Hepatocyte (in vitro differentiated cells): ENCODE results near the gene VILL. TPM values are rescaled to one million over a fixed set of nuclear protein-coding genes. Genes with fewer than 3 reads are reported as not detected.

ENCODE experiments used
- DNase-seq: peaks from one replicate; pipeline ENCODE4 v3.0.0-alpha.2; 2016; ENCODE audit warnings: low spot score
- H2AFZ ChIP-seq: fragments of 200-600 bp; sonication (generic); 2 replicates; pipeline ENCODE4 v1.6.0; 2016; ENCODE audit warnings: antibody characterized with exemption, mild to moderate bottlenecking
- H3K27ac ChIP-seq: fragments of 200-600 bp; sonication (generic); 2 replicates; pipeline ENCODE4 v1.5.1; 2016; ENCODE audit warnings: mild to moderate bottlenecking
- H3K27me3 ChIP-seq: fragments of 200-600 bp; sonication (generic); 2 replicates; pipeline ENCODE4 v1.6.1; 2016
- H3K36me3 ChIP-seq: fragments of 200-600 bp; sonication (generic); replicated peaks from 2 replicates; pipeline ENCODE4 v1.5.1; 2016; ENCODE audit warnings: low read depth; ENCODE audit not compliant: insufficient read depth
- H3K4me1 ChIP-seq: fragments of 200-600 bp; sonication (generic); 2 replicates; pipeline ENCODE4 v1.5.1; 2016; ENCODE audit warnings: mild to moderate bottlenecking, moderate library complexity; ENCODE audit not compliant: insufficient read depth
- H3K4me2 ChIP-seq: fragments of 200-600 bp; sonication (generic); 2 replicates; pipeline ENCODE4 v1.6.0; 2016
- H3K4me3 ChIP-seq: fragments of 200-600 bp; sonication (generic); 2 replicates; pipeline ENCODE4 v1.5.1; 2016; ENCODE audit warnings: mild to moderate bottlenecking
- H3K79me2 ChIP-seq: fragments of 200-600 bp; sonication (generic); 2 replicates; pipeline ENCODE4 v1.6.0; 2017; ENCODE audit warnings: mild to moderate bottlenecking
- H3K9me2 ChIP-seq: fragments of 200-600 bp; sonication (generic); replicated peaks from 2 replicates; pipeline ENCODE4 v1.6.0; 2017; ENCODE audit warnings: mild to moderate bottlenecking; ENCODE audit not compliant: insufficient read depth
- H3K9me3 ChIP-seq: fragments of 200-600 bp; sonication (generic); 2 replicates; pipeline ENCODE4 v1.5.1; 2016; ENCODE audit warnings: low read depth, mild to moderate bottlenecking
- H4K20me1 ChIP-seq: fragments of 200-600 bp; sonication (generic); 2 replicates; pipeline ENCODE4 v1.6.0; 2016; ENCODE audit warnings: mild to moderate bottlenecking; ENCODE audit not compliant: insufficient read depth, poor library complexity, severe bottlenecking
- EZH2 ChIP-seq: fragments of 200-600 bp; sonication (generic); IDR thresholded peaks from 2 replicates; pipeline ENCODE4 v1.6.1; 2016; ENCODE audit warnings: antibody characterized with exemption, mild to moderate bottlenecking, borderline replicate concordance
- EZH2phosphoT487 ChIP-seq: fragments of 200-600 bp; sonication (generic); IDR thresholded peaks from one replicate; pipeline ENCODE4 v1.6.1; 2018; ENCODE audit warnings: antibody characterized with exemption, mild to moderate bottlenecking, low read depth, moderate library complexity; ENCODE audit not compliant: unreplicated experiment, severe bottlenecking
- WGBS: methylation state at CpG from one replicate; pipeline ENCODE4 v1.1.6; 2016; ENCODE audit warnings: low lambda C conversion rate; ENCODE audit errors: missing lambda C conversion rate; 5-methylcytosine and 5-hydroxymethylcytosine counted together
- polyA plus RNA-seq: library from polyadenylated mRNA; unstranded; fragments of >200 nt; fragmentation: Nextera tagmentation; extraction: Ambion mirVana; gene quantifications from 2 replicates; pipeline ENCODE4 v1.2.1, GENCODE V29; 2016
- total RNA-seq: library from RNA; depleted of rRNA; stranded (reverse); fragments of >200 nt; gene quantifications from 2 replicates; pipeline ENCODE4 v1.2.3, GENCODE V29; 2014
- TF ChIP-seq, protein P1 (sequence below): fragments of 200-600 bp; sonication (generic); IDR thresholded peaks from 2 replicates; pipeline ENCODE4 v1.5.1; 2016; ENCODE audit warnings: antibody characterized with exemption, mild to moderate bottlenecking; ENCODE audit not compliant: poor library complexity

Gene VILL
- total and polyA plus RNA-seq, 2 experiments from 2014 or later, result 39.3 to 47.4 TPM

GRCh38 chr3:37999836-38000235, 9.2 kb downstream of the VILL start:
- H2AFZ ChIP-seq, result no peak overlapping the region
- H3K4me2 ChIP-seq, result no peak overlapping the region
- TF ChIP-seq EZH2phosphoT487 (no peak), EZH2 (no peak)
- TF ChIP-seq, protein P1, sequence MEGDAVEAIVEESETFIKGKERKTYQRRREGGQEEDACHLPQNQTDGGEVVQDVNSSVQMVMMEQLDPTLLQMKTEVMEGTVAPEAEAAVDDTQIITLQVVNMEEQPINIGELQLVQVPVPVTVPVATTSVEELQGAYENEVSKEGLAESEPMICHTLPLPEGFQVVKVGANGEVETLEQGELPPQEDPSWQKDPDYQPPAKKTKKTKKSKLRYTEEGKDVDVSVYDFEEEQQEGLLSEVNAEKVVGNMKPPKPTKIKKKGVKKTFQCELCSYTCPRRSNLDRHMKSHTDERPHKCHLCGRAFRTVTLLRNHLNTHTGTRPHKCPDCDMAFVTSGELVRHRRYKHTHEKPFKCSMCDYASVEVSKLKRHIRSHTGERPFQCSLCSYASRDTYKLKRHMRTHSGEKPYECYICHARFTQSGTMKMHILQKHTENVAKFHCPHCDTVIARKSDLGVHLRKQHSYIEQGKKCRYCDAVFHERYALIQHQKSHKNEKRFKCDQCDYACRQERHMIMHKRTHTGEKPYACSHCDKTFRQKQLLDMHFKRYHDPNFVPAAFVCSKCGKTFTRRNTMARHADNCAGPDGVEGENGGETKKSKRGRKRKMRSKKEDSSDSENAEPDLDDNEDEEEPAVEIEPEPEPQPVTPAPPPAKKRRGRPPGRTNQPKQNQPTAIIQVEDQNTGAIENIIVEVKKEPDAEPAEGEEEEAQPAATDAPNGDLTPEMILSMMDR, result no peak
- 93% methylated on average over 6 of the region's 6 CpGs for WGBS
- no peaks in the 10 kb centered on the region for H4K20me1 ChIP-seq
- H3K79me2 ChIP-seq, result peaks cover 5% of the 10 kb centered on the region
- DNase-seq, result no peak
- no peak overlapping the region for H3K4me3 ChIP-seq
- H3K9me3 ChIP-seq, result no peaks in the 10 kb centered on the region
- H3K36me3 ChIP-seq, result no peaks in the 10 kb centered on the region
- peaks cover 35% of the 10 kb centered on the region for H3K4me1 ChIP-seq
- H3K27ac ChIP-seq, result no peak overlapping the region
- no peaks in the 10 kb centered on the region for H3K9me2 ChIP-seq
- H3K27me3 ChIP-seq, result no peaks in the 10 kb centered on the region

DNA sequence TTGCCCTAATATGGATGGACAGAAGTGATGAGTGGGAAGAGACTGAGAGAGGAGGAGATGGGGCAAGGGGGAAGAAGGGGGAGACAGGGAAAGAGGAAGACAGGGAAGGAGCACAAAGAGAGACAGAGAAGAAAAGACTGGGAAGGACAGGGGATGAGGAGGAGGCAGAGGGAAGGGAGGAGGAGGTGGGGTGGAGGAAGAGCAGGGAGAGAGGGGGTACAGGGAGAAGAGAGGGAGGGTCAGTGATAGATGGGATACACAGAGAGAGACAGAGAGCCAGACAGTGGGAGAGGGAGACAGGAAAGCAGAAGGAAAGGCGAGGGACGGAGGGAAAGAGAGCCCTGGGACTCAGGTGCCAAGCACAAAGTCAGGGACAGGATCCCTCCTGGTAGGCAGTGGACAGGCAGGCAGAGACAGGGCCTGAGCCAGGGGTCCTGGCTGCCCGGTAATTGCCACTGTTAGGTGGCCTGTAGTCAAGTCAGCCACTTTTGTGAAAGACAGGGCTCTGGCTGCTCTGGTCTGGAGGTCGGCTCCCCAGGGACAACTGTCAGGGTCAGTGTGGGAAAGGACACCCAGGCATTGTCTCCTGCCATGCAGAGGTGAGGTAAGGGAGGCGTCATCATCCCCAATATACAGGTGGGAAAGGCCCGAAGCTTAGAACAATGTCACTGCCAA, 9.8 kb downstream of the VILL start:
- Histone ChIP-seq H3K79me2 (no peaks in the 10 kb centered on the region), H3K4me1 (peaks cover 38% of the 10 kb centered on the region), H3K4me2 (no peak overlapping the region), H3K4me3 (no peak overlapping the region), H3K9me2 (no peaks in the 10 kb centered on the region), H2AFZ (no peak overlapping the region), H4K20me1 (no peaks in the 10 kb centered on the region), H3K27me3 (no peaks in the 10 kb centered on the region), H3K36me3 (no peaks in the 10 kb centered on the region), H3K9me3 (no peaks in the 10 kb centered on the region), H3K27ac (no peak overlapping the region)
- 97% methylated on average over 5 of the region's 6 CpGs for WGBS
- no peak for TF ChIP-seq EZH2phosphoT487
- TF ChIP-seq, protein P1, result no peak
- TF ChIP-seq EZH2, result no peak
- DNase-seq, result no peak

DNA sequence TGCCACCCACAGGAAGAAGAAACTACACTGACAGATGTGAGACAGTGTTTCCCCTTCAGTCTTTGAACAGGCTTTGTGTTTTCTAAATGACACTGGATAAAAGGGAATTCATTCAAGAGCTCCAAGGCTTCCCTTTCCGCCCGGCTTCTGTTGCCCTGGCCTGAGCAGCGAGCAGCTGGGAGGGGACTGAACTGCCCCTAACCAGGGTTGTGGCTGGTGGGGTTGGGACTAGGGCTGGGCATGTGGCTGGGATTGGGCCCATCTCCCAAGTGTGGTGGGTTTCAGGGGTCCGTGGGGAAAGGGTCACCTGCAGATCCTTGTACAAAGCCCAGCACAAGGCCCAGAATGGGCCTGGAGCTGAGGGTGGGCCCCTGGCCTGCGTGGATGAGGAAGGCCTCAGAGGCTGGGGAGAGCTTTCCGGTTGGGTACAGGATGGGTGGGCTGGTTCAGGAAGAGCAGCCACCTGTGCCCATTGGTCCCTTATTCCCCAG, 10.4 kb downstream of the VILL start:
- 96% methylated on average over 6 of the region's 6 CpGs for WGBS
- Histone ChIP-seq H3K9me3 (no peaks in the 10 kb centered on the region), H3K27ac (no peak overlapping the region), H3K79me2 (no peaks in the 10 kb centered on the region), H3K4me2 (no peak overlapping the region), H3K4me1 (peaks cover 39% of the 10 kb centered on the region), H3K36me3 (no peaks in the 10 kb centered on the region), H3K9me2 (no peaks in the 10 kb centered on the region), H2AFZ (no peak overlapping the region), H4K20me1 (no peaks in the 10 kb centered on the region), H3K4me3 (no peak overlapping the region), H3K27me3 (no peaks in the 10 kb centered on the region)
- no peak for DNase-seq
- TF ChIP-seq, protein P1, result no peak
- TF ChIP-seq EZH2, result no peak
- no peak for TF ChIP-seq EZH2phosphoT487
